Fibroblast of the aortic adventitia (primary cell): ENCODE data around the gene CCL27. TPM values are rescaled to one million over a fixed set of nuclear protein-coding genes. Genes with fewer than 3 reads are reported as not detected.
A peak's percentile ranks its signal among the peaks of the same experiment; 100 is the strongest.

Experiments used
- DNase-seq: peaks from one replicate; pipeline ENCODE4 v3.0.0-alpha.2; 2010; ENCODE audit warnings: low read depth
- H3K4me3 ChIP-seq: 2 replicates; pipeline ENCODE4 v1.5.1; 2011; ENCODE audit warnings: low read depth, mild to moderate bottlenecking, control low read depth, low read length, moderate library complexity
- CTCF ChIP-seq: IDR thresholded peaks from 2 replicates; pipeline ENCODE4 v1.5.1; 2011; ENCODE audit warnings: mild to moderate bottlenecking, low read length, control low read depth, inconsistent platforms; ENCODE audit not compliant: insufficient read depth
- total RNA-seq: library from RNA; depleted of rRNA; stranded (reverse); fragments of >200 nt; gene quantifications from 2 replicates; pipeline ENCODE4 v1.2.3, GENCODE V29; 2012; ENCODE audit warnings: low replicate concordance

Gene CCL27
- total RNA-seq, 1 donor, result not detected

GRCh38 chr9:34636791-34637355 lies 25.6 kb downstream of the CCL27 start:
- DNase-seq, result peak; percentile 44
- peak overlapping the region; percentile 81 for H3K4me3 ChIP-seq
- TF ChIP-seq CTCF, result no peak

DNA sequence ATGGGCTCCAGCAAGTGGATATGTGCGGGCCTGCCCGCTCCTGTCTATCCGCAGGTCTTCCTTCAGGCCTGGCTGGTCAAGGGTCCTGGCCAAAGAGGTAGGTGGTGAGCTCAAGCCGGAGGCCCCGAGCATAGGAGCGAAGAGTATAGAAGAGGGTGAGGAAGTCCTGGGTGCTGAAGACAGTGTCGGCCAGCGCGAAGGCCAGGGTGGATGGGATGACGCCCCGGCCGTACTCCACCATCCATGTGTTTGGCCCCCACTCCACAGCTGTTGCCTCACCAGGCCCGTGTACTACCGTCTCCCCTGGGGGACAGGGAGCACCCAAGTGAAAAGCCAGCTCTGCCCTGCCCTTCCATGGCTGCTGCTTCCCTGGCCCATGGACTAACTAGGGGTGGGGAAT lies 26.9 kb downstream of the CCL27 start:
- no peak for TF ChIP-seq CTCF
- H3K4me3 ChIP-seq, result no peak overlapping the region
- no peak for DNase-seq

GRCh38 chr9:34634551-34635248 lies 27.8 kb downstream of the CCL27 start:
- TF ChIP-seq CTCF, result no peak
- no peak for DNase-seq
- no peak overlapping the region for H3K4me3 ChIP-seq

DNA sequence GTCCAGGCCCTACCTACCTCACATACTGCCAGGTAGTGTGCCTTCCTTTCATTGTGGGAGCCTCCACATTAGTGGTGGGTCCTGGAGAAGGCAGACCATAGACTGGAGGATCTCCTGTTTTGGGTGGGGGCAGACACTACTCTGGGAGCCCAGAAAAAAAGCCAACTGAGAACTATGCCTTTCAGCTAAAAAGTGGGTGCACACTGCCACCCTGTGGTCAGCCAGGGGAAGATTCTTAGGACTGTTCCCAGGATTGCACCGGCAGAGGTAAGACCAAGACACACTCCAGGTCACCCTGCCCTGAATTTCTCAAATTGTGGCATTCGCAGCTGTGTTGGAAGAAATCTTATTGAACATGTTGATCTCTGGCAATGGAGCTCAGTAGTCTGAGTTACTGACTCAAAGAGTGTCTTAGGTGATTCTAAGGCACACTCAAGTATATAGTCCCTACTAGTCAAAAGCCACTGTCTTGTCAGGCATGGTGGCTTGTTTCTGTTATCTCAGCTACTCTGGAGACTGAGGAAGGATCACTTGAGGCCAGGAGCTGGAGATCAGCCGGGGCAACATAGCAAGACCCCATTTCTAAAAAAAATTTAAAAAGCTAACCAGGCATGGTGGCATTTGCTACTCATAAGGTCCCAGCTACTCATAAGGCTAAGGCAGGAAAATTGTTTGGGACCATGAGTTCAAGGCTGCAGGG lies 28.5 kb downstream of the CCL27 start:
- TF ChIP-seq CTCF, result peak; percentile 82
- peak; percentile 75 for DNase-seq

DNA sequence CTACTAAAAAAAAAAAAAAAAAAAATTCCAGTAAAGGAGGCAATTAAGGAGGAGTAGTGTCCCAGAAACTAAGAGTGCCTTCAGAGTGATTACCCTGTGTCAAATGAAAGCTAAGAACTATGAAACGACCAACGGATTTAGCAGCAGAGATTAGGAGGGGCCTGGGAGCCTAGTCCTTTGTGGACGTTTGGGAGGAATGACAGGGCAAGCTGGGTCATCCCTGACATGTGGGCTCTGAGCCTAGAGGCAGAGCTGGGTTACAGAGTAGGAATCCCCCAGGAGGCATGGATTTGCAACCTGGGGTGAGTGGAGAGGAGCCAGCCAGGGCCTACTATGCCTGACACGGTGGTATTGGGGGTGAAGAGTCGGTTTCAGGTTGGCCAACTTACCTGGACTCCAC lies 29.3 kb downstream of the CCL27 start:
- no peak for DNase-seq
- H3K4me3 ChIP-seq, result no peak overlapping the region
- TF ChIP-seq CTCF, result no peak

More for the DNA sequence above, 28.5 kb downstream of the CCL27 start:
- H3K4me3 ChIP-seq, result no peak overlapping the region

DNA sequence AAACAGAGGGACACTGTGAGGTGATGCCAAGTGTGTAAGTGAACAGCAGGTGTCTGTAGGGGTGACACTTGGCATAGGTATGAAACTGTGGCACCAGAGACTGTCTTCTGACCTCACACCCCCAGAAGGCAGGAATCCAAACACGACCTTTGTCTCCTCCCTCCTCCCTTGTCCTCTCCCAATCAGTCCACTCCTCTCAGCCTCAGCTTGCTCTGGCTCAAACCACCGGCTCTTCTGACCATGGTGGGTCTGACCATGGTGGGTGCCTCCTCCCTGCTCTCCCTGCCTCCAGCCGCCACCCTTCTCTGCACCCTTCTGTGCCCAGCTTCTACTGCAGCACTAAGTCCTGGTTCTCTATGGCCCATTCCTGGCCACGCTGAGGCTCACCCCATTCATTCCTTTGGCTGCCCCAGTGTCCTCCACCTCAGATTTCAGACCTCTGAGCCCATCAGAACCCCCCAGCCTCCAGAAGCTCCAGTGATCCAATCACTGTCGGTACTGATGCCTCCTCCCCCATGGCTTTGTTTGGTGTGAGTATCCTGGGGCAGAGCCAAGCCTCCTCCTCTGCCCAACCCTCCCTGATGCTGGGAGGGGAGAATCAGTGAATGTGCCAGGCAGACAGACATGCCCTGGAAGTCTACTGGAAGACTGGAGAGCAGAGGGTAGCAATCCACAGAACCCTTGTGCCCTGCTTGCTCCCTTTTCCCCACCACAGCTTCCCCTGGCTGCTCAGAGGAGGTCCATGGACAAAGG lies 31.9 kb downstream of the CCL27 start:
- H3K4me3 ChIP-seq, result no peak overlapping the region
- no peak for DNase-seq
- TF ChIP-seq CTCF, result no peak
